ENCODE measurements around the gene ATXN10. TPM values are rescaled to one million over a fixed set of nuclear protein-coding genes. Genes with fewer than 3 reads are reported as not detected.

The ATXN10 gene
- total and polyA plus RNA-seq, 7 experiments from 2014 or later: 64.2 to 105 (median 76.1) TPM

DNA sequence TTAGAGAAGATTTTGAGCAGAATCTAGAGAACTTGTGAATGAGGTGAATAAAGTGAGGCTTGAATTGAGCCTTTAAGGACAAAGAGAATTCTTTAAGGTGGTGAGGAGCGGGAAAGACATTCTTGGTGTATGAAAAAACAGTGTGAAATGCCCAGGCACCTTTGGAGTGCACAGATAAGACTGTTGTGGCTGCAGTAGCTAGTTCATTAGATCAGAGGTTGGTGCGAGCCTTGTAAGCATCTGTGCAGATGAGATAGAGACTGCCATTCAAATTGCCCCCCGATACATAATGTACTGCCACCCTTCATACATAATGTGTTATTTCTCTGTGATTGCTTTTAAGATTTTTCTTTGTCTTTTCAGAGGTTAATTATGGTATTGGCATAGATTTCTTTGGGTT is 31.3 kb downstream of the ATXN10 start:
- peaks cover 11 to 75% (median 59%) of the 10 kb centered on the region in 5 donors for H3K36me3 Mint-ChIP-seq
- H3K27ac ChIP-seq (ENCODE audit: low read depth, low read length): no peak overlapping the region
- no peaks in the 10 kb centered on the region for H3K4me1 ChIP-seq (ENCODE audit: control insufficient read depth in 2 of 2, insufficient read depth in 2 of 2, low read length in 2 of 2)
- no peak for DNase-seq
- CTCF ChIA-PET: no interaction called here
- H3K4me3 ChIP-seq (ENCODE audit: low read length): no peak overlapping the region
- intact Hi-C loops (cut with micrococcal nuclease): no loop called here
- peaks cover 6 to 65% (median 20%) of the 10 kb centered on the region in 3 experiments for H3K36me3 ChIP-seq (ENCODE audit: control insufficient read depth in 2 of 3, insufficient read depth in 3 of 3, low read length in 3 of 3)
- no peaks in the 10 kb centered on the region for H3K27me3 Mint-ChIP-seq
- ATAC-seq: no peak
- POLR2A ChIA-PET: no interaction called here
- H3K4me1 Mint-ChIP-seq: peaks cover 4 to 25% (median 12%) of the 10 kb centered on the region in 7 donors
- no peak overlapping the region for H3K4me3 Mint-ChIP-seq
- peaks cover 0 to 5% (median 0%) of the 10 kb centered on the region in 11 donors for H3K9me3 Mint-ChIP-seq
- H3K9me3 ChIP-seq (ENCODE audit: control insufficient read depth in 2 of 3, low read length in 3 of 3): no peaks in the 10 kb centered on the region
- no peak overlapping the region for H3K27ac Mint-ChIP-seq
- no peaks in the 10 kb centered on the region for H3K27me3 ChIP-seq (ENCODE audit: control insufficient read depth in 2 of 2, insufficient read depth in 2 of 2, low read length in 2 of 2)

DNA sequence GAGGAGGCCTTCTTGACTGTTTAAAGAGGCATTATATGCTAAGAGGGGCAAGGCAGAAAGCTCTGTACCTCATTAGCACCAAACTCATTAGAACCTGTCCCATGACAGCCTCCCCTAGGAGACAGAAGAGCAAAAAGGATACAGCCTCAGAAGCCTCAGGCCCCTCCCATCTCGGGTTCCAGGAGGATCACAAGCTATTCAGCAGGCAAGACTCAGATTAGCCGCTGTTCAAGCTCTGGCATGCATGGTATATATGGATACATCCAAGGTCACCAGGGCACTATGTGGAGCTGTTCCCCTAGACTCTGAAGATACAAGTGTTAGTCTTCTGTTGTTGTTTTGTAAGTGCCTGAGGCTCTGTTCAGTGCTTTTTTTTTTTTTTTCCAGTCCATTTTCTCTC is 32.1 kb downstream of the ATXN10 start:
- Mint-ChIP-seq H3K9me3 (peaks cover 0 to 5% (median 0%) of the 10 kb centered on the region in 11 donors), H3K27ac (no peak overlapping the region), H3K4me1 (peaks cover 7 to 28% (median 14%) of the 10 kb centered on the region in 7 donors), H3K27me3 (no peaks in the 10 kb centered on the region), H3K4me3 (no peak overlapping the region), H3K36me3 (peaks cover 14 to 73% (median 57%) of the 10 kb centered on the region in 5 donors)
- DNase-seq (no peak), ATAC-seq (no peak)
- no peaks in the 10 kb centered on the region for H3K27me3 ChIP-seq (ENCODE audit: control insufficient read depth in 2 of 2, insufficient read depth in 2 of 2, low read length in 2 of 2)
- no peak overlapping the region for H3K27ac ChIP-seq (ENCODE audit: low read depth, low read length)
- ChIA-PET CTCF (no interaction called here), POLR2A (no interaction called here)
- H3K9me3 ChIP-seq (ENCODE audit: control insufficient read depth in 2 of 3, low read length in 3 of 3): no peaks in the 10 kb centered on the region
- H3K4me3 ChIP-seq (ENCODE audit: low read length): no peak overlapping the region
- intact Hi-C loops (cut with micrococcal nuclease): no loop called here
- H3K4me1 ChIP-seq (ENCODE audit: control insufficient read depth in 2 of 2, insufficient read depth in 2 of 2, low read length in 2 of 2): no peaks in the 10 kb centered on the region
- H3K36me3 ChIP-seq (ENCODE audit: control insufficient read depth in 2 of 3, insufficient read depth in 3 of 3, low read length in 3 of 3): peaks cover 6 to 71% (median 20%) of the 10 kb centered on the region in 3 experiments

DNA sequence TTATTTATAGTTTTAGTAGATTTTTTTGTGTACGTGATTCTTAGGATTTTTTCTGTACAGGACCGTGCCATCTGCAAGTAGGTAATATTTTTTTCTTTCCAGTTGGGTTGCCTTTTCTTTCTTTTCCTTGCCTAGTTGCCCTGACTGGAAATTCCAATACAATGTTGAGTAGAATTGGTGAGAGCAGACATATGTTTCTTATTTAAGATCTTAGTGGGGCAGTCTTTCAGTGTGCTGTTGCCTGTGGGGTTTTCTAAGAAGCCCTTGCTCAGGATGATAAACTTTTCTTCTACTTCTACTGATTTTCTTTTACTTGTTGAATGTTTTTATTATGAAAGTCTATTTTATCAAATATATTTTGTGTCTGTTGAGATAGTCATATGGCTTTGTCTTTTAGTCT is 33.0 kb downstream of the ATXN10 start:
- ATAC-seq: no peak
- Mint-ChIP-seq H3K4me1 (peaks cover 10 to 34% (median 22%) of the 10 kb centered on the region in 7 donors), H3K4me3 (no peak overlapping the region), H3K36me3 (peaks cover 15 to 81% (median 65%) of the 10 kb centered on the region in 5 donors), H3K27me3 (no peaks in the 10 kb centered on the region), H3K27ac (no peak overlapping the region), H3K9me3 (peaks cover 0 to 5% (median 0%) of the 10 kb centered on the region in 11 donors)
- H3K27ac ChIP-seq (ENCODE audit: low read depth, low read length): no peak overlapping the region
- H3K4me3 ChIP-seq (ENCODE audit: low read length): no peak overlapping the region
- H3K4me1 ChIP-seq (ENCODE audit: control insufficient read depth in 2 of 2, insufficient read depth in 2 of 2, low read length in 2 of 2): no peaks in the 10 kb centered on the region
- POLR2A ChIA-PET: no interaction called here
- CTCF ChIA-PET: no interaction called here
- peaks cover 9 to 63% (median 20%) of the 10 kb centered on the region in 3 experiments for H3K36me3 ChIP-seq (ENCODE audit: control insufficient read depth in 2 of 3, insufficient read depth in 3 of 3, low read length in 3 of 3)
- intact Hi-C loops (cut with micrococcal nuclease): no loop called here
- no peaks in the 10 kb centered on the region for H3K9me3 ChIP-seq (ENCODE audit: control insufficient read depth in 2 of 3, low read length in 3 of 3)
- H3K27me3 ChIP-seq (ENCODE audit: control insufficient read depth in 2 of 2, insufficient read depth in 2 of 2, low read length in 2 of 2): no peaks in the 10 kb centered on the region
- no peak for DNase-seq

DNA sequence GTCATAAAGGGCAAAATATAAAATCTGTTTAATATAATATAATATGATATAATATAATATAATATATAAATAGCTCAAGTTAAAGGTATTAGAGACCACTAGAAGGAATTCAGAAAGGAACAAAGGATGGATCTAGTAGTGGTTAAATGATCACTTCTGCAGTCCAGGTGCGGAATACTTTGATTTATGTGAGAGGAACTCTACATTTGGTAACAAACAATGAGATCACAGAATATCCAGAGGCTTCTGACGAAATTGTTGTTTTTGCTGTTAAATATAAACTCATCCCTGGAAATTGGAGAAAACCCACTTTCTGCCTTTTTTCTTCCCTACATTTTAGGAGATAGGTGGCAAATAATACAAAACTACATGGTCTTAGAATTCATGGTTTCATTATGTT is 36.0 kb downstream of the ATXN10 start:
- H3K4me3 ChIP-seq (ENCODE audit: low read length): no peak overlapping the region
- H3K4me1 ChIP-seq (ENCODE audit: control insufficient read depth in 2 of 2, insufficient read depth in 2 of 2, low read length in 2 of 2): no peaks in the 10 kb centered on the region
- intact Hi-C loops (cut with micrococcal nuclease): no loop called here
- H3K27me3 Mint-ChIP-seq: no peaks in the 10 kb centered on the region
- H3K4me3 Mint-ChIP-seq: no peak overlapping the region
- H3K9me3 ChIP-seq (ENCODE audit: control insufficient read depth in 2 of 3, low read length in 3 of 3): no peaks in the 10 kb centered on the region
- H3K9me3 Mint-ChIP-seq: peaks cover 0 to 5% (median 0%) of the 10 kb centered on the region in 11 donors
- H3K27ac Mint-ChIP-seq: no peak overlapping the region
- peaks cover 28 to 70% (median 50%) of the 10 kb centered on the region in 5 donors for H3K36me3 Mint-ChIP-seq
- ChIA-PET CTCF (no interaction called here), POLR2A (no interaction called here)
- ATAC-seq: no peak
- no peak for DNase-seq
- peaks cover 18 to 50% (median 30%) of the 10 kb centered on the region in 7 donors for H3K4me1 Mint-ChIP-seq
- peaks cover 8 to 45% (median 11%) of the 10 kb centered on the region in 3 experiments for H3K36me3 ChIP-seq (ENCODE audit: control insufficient read depth in 2 of 3, insufficient read depth in 3 of 3, low read length in 3 of 3)
- H3K27ac ChIP-seq (ENCODE audit: low read depth, low read length): no peak overlapping the region
- no peaks in the 10 kb centered on the region for H3K27me3 ChIP-seq (ENCODE audit: control insufficient read depth in 2 of 2, insufficient read depth in 2 of 2, low read length in 2 of 2)

DNA sequence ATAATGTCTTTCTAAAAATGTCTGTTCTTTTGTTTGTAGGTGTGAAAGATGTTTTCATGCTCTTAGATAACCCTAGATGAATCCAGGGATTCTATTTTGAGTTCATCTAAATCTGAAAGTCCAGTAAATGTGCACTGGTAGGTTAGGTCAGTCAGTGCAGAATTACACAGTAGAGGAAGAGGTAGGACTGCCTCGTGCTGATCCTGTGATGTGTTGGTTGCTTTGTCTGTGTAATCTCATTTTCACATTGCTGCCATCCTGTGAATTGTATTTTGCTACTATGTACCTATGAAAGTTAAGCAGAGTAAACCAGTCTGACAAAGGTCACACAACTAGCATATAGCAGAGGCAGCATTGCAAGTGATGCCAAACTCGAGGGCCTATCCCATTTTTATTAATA is 36.5 kb downstream of the ATXN10 start:
- DNase-seq (no peak), ATAC-seq (no peak)
- H3K4me3 ChIP-seq (ENCODE audit: low read length): no peak overlapping the region
- H3K9me3 Mint-ChIP-seq: peaks cover 0 to 4% (median 0%) of the 10 kb centered on the region in 11 donors
- no peak overlapping the region for H3K27ac ChIP-seq (ENCODE audit: low read depth, low read length)
- intact Hi-C loops (cut with micrococcal nuclease): no loop called here
- H3K4me1 Mint-ChIP-seq: peaks cover 19 to 50% (median 30%) of the 10 kb centered on the region in 7 donors
- H3K9me3 ChIP-seq (ENCODE audit: control insufficient read depth in 2 of 3, low read length in 3 of 3): no peaks in the 10 kb centered on the region
- CTCF ChIA-PET: no interaction called here
- H3K27me3 Mint-ChIP-seq: no peaks in the 10 kb centered on the region
- peaks cover 24 to 67% (median 47%) of the 10 kb centered on the region in 5 donors for H3K36me3 Mint-ChIP-seq
- no peak overlapping the region for H3K4me3 Mint-ChIP-seq
- no peaks in the 10 kb centered on the region for H3K27me3 ChIP-seq (ENCODE audit: control insufficient read depth in 2 of 2, insufficient read depth in 2 of 2, low read length in 2 of 2)
- POLR2A ChIA-PET: no interaction called here
- H3K27ac Mint-ChIP-seq: no peak overlapping the region
- H3K36me3 ChIP-seq (ENCODE audit: control insufficient read depth in 2 of 3, insufficient read depth in 3 of 3, low read length in 3 of 3): peaks cover 3 to 40% (median 7%) of the 10 kb centered on the region in 3 experiments
- H3K4me1 ChIP-seq (ENCODE audit: control insufficient read depth in 2 of 2, insufficient read depth in 2 of 2, low read length in 2 of 2): no peaks in the 10 kb centered on the region

DNA sequence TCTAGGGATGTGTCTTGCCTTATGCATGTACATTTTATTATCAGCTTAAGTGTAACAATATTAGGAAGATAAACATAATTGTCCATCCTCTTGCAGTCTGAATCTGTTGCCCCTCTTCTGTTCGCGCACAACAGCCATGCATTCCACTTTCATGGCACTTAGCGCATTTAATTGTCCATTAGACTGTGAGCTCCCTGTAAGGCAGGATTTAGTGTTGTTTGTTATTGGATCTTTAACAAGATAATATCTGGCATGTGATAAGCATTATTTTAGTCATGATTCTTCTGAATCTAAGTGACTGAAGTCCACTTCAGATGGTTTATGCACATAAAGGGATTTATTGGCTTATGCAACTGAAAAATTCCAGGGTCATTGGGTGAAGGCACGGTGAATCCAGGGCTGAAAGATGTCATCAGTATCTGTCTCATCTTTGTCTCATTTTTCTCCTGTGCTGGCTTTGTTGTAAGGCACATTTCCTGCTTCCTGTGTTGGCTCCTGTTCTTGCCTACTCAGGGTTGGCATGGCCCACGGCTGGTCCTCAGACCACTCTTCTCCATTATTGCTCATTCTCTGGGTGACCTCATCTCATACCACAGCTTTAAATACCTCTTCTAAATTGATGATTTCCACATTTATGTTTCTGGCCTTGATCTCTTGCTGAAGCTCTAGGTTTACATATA is 37.6 kb downstream of the ATXN10 start:
- intact Hi-C loops (cut with micrococcal nuclease): no loop called here
- peak overlapping the region in 4 of 9 donors; percentile 2 to 60 (median 26) for H3K27ac Mint-ChIP-seq
- Histone ChIP-seq H3K36me3 (ENCODE audit: control insufficient read depth in 2 of 3, insufficient read depth in 3 of 3, low read length in 3 of 3) (peaks cover 0 to 30% (median 7%) of the 10 kb centered on the region in 3 experiments), H3K27ac (ENCODE audit: low read depth, low read length) (no peak overlapping the region), H3K4me1 (ENCODE audit: control insufficient read depth in 2 of 2, insufficient read depth in 2 of 2, low read length in 2 of 2) (no peaks in the 10 kb centered on the region), H3K4me3 (ENCODE audit: low read length) (no peak overlapping the region), H3K9me3 (ENCODE audit: control insufficient read depth in 2 of 3, low read length in 3 of 3) (no peaks in the 10 kb centered on the region), H3K27me3 (ENCODE audit: control insufficient read depth in 2 of 2, insufficient read depth in 2 of 2, low read length in 2 of 2) (no peaks in the 10 kb centered on the region)
- CTCF ChIA-PET: no interaction called here
- no peaks in the 10 kb centered on the region for H3K27me3 Mint-ChIP-seq
- no peak overlapping the region for H3K4me3 Mint-ChIP-seq
- peaks cover 20 to 57% (median 37%) of the 10 kb centered on the region in 5 donors for H3K36me3 Mint-ChIP-seq
- peaks cover 19 to 50% (median 30%) of the 10 kb centered on the region in 7 donors for H3K4me1 Mint-ChIP-seq
- POLR2A ChIA-PET: no interaction called here
- no peak for DNase-seq
- ATAC-seq: no peak
- H3K9me3 Mint-ChIP-seq: no peaks in the 10 kb centered on the region

DNA sequence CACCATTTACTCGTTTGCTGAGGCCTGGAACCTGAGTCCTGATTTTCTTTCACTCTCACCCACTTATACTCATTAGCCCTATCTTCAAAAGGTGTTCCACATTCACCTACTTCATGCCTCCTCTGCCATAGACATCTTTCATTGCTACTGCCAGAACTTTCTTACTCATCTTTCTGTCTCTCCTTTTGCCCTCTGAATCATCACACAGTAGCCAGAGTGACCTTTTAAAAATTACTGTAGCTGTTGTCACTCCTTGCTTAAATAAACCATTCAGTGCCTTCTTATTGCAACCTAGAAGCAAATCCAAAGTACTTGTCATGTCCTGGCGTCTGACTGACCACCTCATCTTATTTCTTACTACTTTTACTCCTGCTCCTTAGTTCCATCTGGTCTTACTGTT is 38.2 kb downstream of the ATXN10 start:
- ChIA-PET CTCF (no interaction called here), POLR2A (no interaction called here)
- Histone ChIP-seq H3K27me3 (ENCODE audit: control insufficient read depth in 2 of 2, insufficient read depth in 2 of 2, low read length in 2 of 2) (no peaks in the 10 kb centered on the region), H3K9me3 (ENCODE audit: control insufficient read depth in 2 of 3, low read length in 3 of 3) (no peaks in the 10 kb centered on the region), H3K4me3 (ENCODE audit: low read length) (no peak overlapping the region), H3K4me1 (ENCODE audit: control insufficient read depth in 2 of 2, insufficient read depth in 2 of 2, low read length in 2 of 2) (no peaks in the 10 kb centered on the region), H3K36me3 (ENCODE audit: control insufficient read depth in 2 of 3, insufficient read depth in 3 of 3, low read length in 3 of 3) (peaks cover 0 to 24% (median 7%) of the 10 kb centered on the region in 3 experiments), H3K27ac (ENCODE audit: low read depth, low read length) (no peak overlapping the region)
- no peaks in the 10 kb centered on the region for H3K27me3 Mint-ChIP-seq
- H3K9me3 Mint-ChIP-seq: no peaks in the 10 kb centered on the region
- ATAC-seq: no peak
- intact Hi-C loops (cut with micrococcal nuclease): no loop called here
- H3K4me3 Mint-ChIP-seq: no peak overlapping the region
- H3K4me1 Mint-ChIP-seq: peaks cover 19 to 47% (median 31%) of the 10 kb centered on the region in 7 donors
- no peak for DNase-seq
- H3K27ac Mint-ChIP-seq: peak overlapping the region in 2 of 9 donors; percentile 2 to 14
- H3K36me3 Mint-ChIP-seq: peaks cover 23 to 54% (median 33%) of the 10 kb centered on the region in 5 donors

Measured in naive thymus-derived CD4-positive, alpha-beta T cell (primary cell).